Glutamatergic neuron (in vitro differentiated cells): ENCODE measurements around the gene UBR4. TPM values are rescaled to one million over a fixed set of nuclear protein-coding genes. Genes with fewer than 3 reads are reported as not detected.

ENCODE experiments used
- DNase-seq: peaks from one replicate; pipeline ENCODE4 v3.0.0; 2022
- H3K27ac Mint-ChIP-seq: one replicate; pipeline ENCODE4 v1.8.0; 2020; ENCODE audit warnings: mild to moderate bottlenecking, mixed read lengths, inconsistent platforms; ENCODE audit not compliant: unreplicated experiment
- H3K27me3 Mint-ChIP-seq: one replicate; pipeline ENCODE4 v1.8.0; 2020; ENCODE audit warnings: mild to moderate bottlenecking, moderate library complexity, mixed read lengths, inconsistent platforms; ENCODE audit not compliant: unreplicated experiment
- H3K36me3 Mint-ChIP-seq: one replicate; pipeline ENCODE4 v1.8.0; 2020; ENCODE audit warnings: mild to moderate bottlenecking, mixed read lengths, inconsistent platforms; ENCODE audit not compliant: unreplicated experiment
- H3K4me1 Mint-ChIP-seq: one replicate; pipeline ENCODE4 v1.8.0; 2020; ENCODE audit warnings: mild to moderate bottlenecking, low read depth, mixed read lengths, inconsistent platforms; ENCODE audit not compliant: unreplicated experiment
- H3K4me3 Mint-ChIP-seq: one replicate; pipeline ENCODE4 v1.8.0; 2020; ENCODE audit warnings: mild to moderate bottlenecking, mixed read lengths, inconsistent platforms; ENCODE audit not compliant: unreplicated experiment
- H3K9me3 Mint-ChIP-seq: one replicate; pipeline ENCODE4 v1.8.0; 2020; ENCODE audit warnings: mild to moderate bottlenecking, moderate library complexity, mixed read lengths, inconsistent platforms; ENCODE audit not compliant: unreplicated experiment
- total RNA-seq: library from RNA; stranded (reverse); fragmentation: NEBNext Ultra II Directional; extraction: Animal tissue kit (Norgen Biotek cat#: 25700); gene quantifications from one replicate; pipeline ENCODE4 v1.2.1, GENCODE V29; 2021; ENCODE audit not compliant: unreplicated experiment
- TF ChIP-seq, protein P1 (sequence below): fragments of 200-600 bp; sonication (generic); IDR thresholded peaks from one replicate; pipeline ENCODE4 v1.5.0; 2021; ENCODE audit not compliant: partially characterized antibody, unreplicated experiment

Gene UBR4
- total RNA-seq, 1 donor from 2014 or later: 176 TPM

DNA sequence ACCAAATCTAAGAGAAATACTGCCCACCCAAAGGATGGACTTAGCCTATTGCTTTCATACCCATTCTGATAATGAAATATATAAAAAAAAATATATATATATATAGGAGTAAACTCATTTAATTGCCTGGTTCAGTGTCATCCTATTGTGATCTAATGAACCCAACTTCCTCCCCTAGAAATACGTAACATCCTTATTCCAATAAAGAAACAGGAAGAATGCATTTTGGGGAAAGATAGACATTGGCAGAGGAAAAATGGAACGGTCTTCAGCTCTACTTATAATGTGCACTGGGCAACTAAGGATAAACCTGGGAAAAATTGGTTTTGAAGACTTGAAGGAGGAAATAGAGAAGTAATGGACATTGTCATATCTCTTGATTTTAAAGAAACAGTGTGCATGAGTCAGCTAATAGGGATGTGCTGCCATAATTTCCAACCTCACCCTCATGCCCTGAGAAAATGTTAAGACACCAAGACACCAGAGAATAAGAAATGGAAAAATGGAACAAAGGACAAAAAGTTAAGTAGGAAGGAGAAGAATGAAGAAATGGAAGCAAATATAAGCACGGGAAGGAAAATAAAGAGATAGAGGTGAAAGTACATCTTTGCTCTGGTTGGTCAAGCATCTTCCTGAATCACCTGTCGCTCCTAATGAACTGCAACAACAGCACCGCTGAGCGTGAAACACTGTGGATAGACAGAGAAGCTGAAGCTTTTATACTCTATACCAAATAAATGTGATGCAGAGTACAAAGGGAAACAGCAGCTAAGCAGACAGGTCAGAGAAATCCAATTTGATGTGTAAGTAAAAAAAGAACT, 5.4 kb downstream of the UBR4 start:
- no peaks in the 10 kb centered on the region for H3K27me3 Mint-ChIP-seq
- H3K36me3 Mint-ChIP-seq: no peaks in the 10 kb centered on the region
- DNase-seq: no peak
- TF ChIP-seq, protein P1, sequence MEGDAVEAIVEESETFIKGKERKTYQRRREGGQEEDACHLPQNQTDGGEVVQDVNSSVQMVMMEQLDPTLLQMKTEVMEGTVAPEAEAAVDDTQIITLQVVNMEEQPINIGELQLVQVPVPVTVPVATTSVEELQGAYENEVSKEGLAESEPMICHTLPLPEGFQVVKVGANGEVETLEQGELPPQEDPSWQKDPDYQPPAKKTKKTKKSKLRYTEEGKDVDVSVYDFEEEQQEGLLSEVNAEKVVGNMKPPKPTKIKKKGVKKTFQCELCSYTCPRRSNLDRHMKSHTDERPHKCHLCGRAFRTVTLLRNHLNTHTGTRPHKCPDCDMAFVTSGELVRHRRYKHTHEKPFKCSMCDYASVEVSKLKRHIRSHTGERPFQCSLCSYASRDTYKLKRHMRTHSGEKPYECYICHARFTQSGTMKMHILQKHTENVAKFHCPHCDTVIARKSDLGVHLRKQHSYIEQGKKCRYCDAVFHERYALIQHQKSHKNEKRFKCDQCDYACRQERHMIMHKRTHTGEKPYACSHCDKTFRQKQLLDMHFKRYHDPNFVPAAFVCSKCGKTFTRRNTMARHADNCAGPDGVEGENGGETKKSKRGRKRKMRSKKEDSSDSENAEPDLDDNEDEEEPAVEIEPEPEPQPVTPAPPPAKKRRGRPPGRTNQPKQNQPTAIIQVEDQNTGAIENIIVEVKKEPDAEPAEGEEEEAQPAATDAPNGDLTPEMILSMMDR: no peak
- H3K9me3 Mint-ChIP-seq: no peaks in the 10 kb centered on the region
- H3K4me1 Mint-ChIP-seq: peaks cover 19% of the 10 kb centered on the region
- H3K4me3 Mint-ChIP-seq: no peak overlapping the region
- no peak overlapping the region for H3K27ac Mint-ChIP-seq

DNA sequence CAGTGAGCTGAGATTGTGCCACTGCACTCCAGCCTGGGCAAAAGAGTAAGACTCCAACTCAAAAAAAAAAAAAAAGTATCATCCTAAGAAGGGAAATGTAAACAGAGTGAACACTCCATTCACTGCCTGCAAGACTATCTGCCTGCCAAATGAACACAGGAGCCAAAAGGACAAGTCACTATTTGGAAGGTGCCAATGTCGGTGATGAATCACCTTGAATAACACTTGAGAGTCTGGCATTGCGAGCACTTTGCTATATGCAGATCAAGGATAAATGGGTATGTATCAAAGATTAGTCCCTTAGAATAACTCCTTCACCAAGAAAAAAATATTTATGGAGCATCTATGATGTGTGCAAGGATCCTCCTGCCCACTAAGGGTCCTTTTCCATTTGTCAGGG, 6.6 kb downstream of the UBR4 start:
- Mint-ChIP-seq H3K4me1 (peaks cover 14% of the 10 kb centered on the region), H3K4me3 (no peak overlapping the region), H3K27me3 (no peaks in the 10 kb centered on the region), H3K36me3 (no peaks in the 10 kb centered on the region), H3K9me3 (no peaks in the 10 kb centered on the region), H3K27ac (no peak overlapping the region)
- TF ChIP-seq, protein P1: no peak
- DNase-seq: no peak

DNA sequence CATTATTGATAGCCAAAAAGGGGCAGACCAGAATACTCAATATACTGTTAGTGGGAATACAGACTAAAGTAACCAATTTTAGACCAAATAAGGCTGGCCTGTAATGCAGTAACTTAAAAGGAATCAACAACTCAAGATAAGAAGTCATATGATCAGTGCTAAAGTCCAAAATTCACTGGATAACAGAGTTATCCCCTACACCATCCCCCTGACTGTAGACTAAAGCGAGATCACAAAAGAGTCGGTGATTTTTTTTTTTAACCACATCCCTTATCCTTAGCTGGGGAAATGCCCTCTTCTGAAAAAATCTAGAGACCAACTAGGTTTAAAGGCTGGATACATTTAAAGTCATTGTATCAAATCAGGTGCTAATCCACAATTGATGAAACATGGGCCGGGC, 7.7 kb downstream of the UBR4 start:
- H3K4me3 Mint-ChIP-seq: no peak overlapping the region
- H3K9me3 Mint-ChIP-seq: no peaks in the 10 kb centered on the region
- H3K36me3 Mint-ChIP-seq: no peaks in the 10 kb centered on the region
- peaks cover 13% of the 10 kb centered on the region for H3K4me1 Mint-ChIP-seq
- no peaks in the 10 kb centered on the region for H3K27me3 Mint-ChIP-seq
- TF ChIP-seq, protein P1: no peak
- H3K27ac Mint-ChIP-seq: no peak overlapping the region
- DNase-seq: no peak

DNA sequence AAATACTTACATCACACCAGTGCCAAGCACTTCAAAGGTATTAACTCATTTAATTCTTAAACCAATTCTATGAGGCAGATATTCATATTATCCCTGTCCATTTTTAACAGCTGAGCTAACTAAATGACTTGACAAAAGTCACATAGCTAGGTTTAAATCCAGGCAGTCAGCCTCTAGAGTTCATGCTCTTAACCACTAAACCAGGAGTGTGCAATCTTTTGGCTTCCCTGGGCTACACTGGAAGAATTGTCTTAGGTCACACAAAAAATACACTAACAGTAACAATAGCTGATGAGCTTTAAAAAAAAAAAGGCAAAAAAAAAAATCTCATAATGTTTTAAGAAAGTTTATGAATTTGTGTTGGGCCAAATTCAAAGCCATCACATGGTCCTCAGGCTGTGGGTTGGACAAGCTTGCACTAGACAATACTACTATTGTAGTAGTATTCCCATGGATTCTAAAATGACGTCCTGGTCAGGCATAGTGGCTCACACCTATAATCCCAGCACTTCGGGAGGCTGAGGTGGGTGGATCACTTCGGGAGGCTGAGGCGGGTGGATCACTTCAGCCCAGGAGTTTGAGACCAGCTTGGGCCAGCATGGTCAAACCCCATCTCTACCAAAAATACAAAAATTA, 10.0 kb downstream of the UBR4 start:
- no peak overlapping the region for H3K27ac Mint-ChIP-seq
- H3K36me3 Mint-ChIP-seq: no peaks in the 10 kb centered on the region
- peaks cover 8% of the 10 kb centered on the region for H3K4me1 Mint-ChIP-seq
- H3K27me3 Mint-ChIP-seq: no peaks in the 10 kb centered on the region
- no peak for DNase-seq
- no peaks in the 10 kb centered on the region for H3K9me3 Mint-ChIP-seq
- TF ChIP-seq, protein P1: no peak
- no peak overlapping the region for H3K4me3 Mint-ChIP-seq
